NCI-H1105 (cell line): ENCODE data around the gene SSBP4.
A peak's percentile ranks its signal among the peaks of the same experiment; 100 is the strongest.
"Not testable (repeated sequence)": the region's sequence is repeated elsewhere in the genome, so short reads cannot be mapped to it uniquely, and the experiment has no call there.

Source experiments
- DNase-seq: peaks from one replicate; lab custom pipeline; 2025; lab: John Stamatoyannopoulos, UW

SSBP4 gene

GRCh38 chr19:18393836-18394235 lies 25.4 kb upstream of the SSBP4 start:
- no peak for DNase-seq

- DNase-seq = no peak
Observed at GRCh38 chr19:18396471-18397241, 22.5 kb upstream of the SSBP4 start.

GRCh38 chr19:18397242-18398202 lies 21.7 kb upstream of the SSBP4 start, which contains the start of gene LRRC25:
Gene LRRC25, minus strand, starts transcription at chr19:18397622. Its CDS starts 659 bp downstream, at chr19:18396963.
- no peak for DNase-seq

- DNase-seq = no peak
Observed at GRCh38 chr19:18399008-18399407, 20.2 kb upstream of the SSBP4 start.

- DNase-seq = no peak
Observed at GRCh38 chr19:18401580-18402112, 17.6 kb upstream of the SSBP4 start.

GRCh38 chr19:18402455-18403248 lies 16.5 kb upstream of the SSBP4 start:
- DNase-seq = not testable (repeated sequence)

GRCh38 chr19:18405754-18406153 lies 13.4 kb upstream of the SSBP4 start:
- not testable (repeated sequence) for DNase-seq

GRCh38 chr19:18406749-18407148 lies 12.4 kb upstream of the SSBP4 start:
- no peak for DNase-seq

GRCh38 chr19:18408053-18408476 lies 11.1 kb upstream of the SSBP4 start:
- no peak for DNase-seq

- DNase-seq = no peak
Observed at GRCh38 chr19:18412610-18413239, 6.5 kb upstream of the SSBP4 start.

GRCh38 chr19:18414504-18415177 lies 4.6 kb upstream of the SSBP4 start:
- peak; percentile 44 for DNase-seq

GRCh38 chr19:18415178-18415867 lies 3.9 kb upstream of the SSBP4 start:
- DNase-seq = no peak

- DNase-seq = peak; percentile 77
Observed at GRCh38 chr19:18416778-18417249, 2.4 kb upstream of the SSBP4 start.

GRCh38 chr19:18417250-18418028 lies 1.8 kb upstream of the SSBP4 start:
- no peak for DNase-seq

GRCh38 chr19:18418029-18418482 lies 1.1 kb upstream of the SSBP4 start:
- no peak for DNase-seq

- DNase-seq = no peak
Observed at GRCh38 chr19:18418483-18419194, 559 bp upstream of the SSBP4 start.

- no peak for DNase-seq
Observed at GRCh38 chr19:18419699-18420460, 682 bp downstream of the SSBP4 start.

- DNase-seq = no peak
Observed at GRCh38 chr19:18420930-18421329, 1.7 kb downstream of the SSBP4 start.
